ENCODE data around the gene TRIP4. TPM values are rescaled to one million over a fixed set of nuclear protein-coding genes. Genes with fewer than 3 reads are reported as not detected.

TRIP4 gene
- total RNA-seq, 1 donor from 2014 or later: 46.1 TPM

DNA sequence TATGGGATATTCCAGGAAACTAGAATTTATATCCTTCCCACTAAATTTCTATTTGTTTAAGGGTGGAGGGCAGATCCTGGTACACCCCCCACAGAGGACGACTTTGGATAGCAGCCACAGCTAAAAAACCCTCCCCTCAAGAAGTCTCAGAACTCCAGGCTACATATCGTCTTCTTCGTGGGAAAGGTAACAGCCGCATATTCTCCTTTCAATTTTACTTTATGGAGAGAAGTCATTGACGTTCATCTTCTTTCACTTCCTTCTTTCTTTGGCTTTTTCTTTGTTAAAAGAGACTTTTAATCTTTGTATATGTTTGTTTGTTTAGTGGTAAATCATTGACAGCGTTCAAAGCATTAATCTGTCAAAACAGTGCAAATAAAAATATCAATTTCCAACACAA lies 36.3 kb downstream of the TRIP4 start:
- H3K27me3 Mint-ChIP-seq (ENCODE audit: unreplicated experiment): no peaks in the 10 kb centered on the region
- H3K36me3 Mint-ChIP-seq (ENCODE audit: low read depth, unreplicated experiment): peaks cover 10% of the 10 kb centered on the region
- TF ChIP-seq, protein P1, sequence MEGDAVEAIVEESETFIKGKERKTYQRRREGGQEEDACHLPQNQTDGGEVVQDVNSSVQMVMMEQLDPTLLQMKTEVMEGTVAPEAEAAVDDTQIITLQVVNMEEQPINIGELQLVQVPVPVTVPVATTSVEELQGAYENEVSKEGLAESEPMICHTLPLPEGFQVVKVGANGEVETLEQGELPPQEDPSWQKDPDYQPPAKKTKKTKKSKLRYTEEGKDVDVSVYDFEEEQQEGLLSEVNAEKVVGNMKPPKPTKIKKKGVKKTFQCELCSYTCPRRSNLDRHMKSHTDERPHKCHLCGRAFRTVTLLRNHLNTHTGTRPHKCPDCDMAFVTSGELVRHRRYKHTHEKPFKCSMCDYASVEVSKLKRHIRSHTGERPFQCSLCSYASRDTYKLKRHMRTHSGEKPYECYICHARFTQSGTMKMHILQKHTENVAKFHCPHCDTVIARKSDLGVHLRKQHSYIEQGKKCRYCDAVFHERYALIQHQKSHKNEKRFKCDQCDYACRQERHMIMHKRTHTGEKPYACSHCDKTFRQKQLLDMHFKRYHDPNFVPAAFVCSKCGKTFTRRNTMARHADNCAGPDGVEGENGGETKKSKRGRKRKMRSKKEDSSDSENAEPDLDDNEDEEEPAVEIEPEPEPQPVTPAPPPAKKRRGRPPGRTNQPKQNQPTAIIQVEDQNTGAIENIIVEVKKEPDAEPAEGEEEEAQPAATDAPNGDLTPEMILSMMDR (IDR thresholded peaks at IDR 0.05; ENCODE audit: unreplicated experiment): no peak
- no peaks in the 10 kb centered on the region for H3K9me3 Mint-ChIP-seq (ENCODE audit: unreplicated experiment)
- no peak overlapping the region for H3K4me3 Mint-ChIP-seq (ENCODE audit: unreplicated experiment)
- H3K27ac Mint-ChIP-seq (ENCODE audit: unreplicated experiment): no peak overlapping the region
- DNase-seq (ENCODE audit: low spot score): no peak
- peaks cover 10% of the 10 kb centered on the region for H3K4me1 Mint-ChIP-seq (ENCODE audit: unreplicated experiment)

DNA sequence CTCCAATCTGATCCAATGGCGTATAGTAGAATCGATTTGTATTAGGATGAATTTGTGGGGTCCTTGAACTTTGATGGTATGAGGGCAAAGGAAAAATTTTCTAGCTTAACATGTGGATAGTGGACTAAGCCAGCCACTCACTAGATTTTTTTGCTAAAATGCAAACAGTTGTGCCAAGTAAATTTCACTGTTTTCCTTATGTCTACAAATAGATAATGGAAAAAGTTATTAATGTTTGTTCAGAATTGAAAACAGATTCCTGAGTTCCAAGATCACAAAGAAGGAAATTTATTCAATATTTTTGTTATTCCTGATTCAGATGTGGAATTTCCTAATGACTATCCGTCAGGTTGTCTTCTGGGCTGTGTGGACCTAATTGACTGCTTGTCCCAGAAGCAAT lies 37.6 kb downstream of the TRIP4 start:
- no peak overlapping the region for H3K4me3 Mint-ChIP-seq (ENCODE audit: unreplicated experiment)
- peaks cover 10% of the 10 kb centered on the region for H3K36me3 Mint-ChIP-seq (ENCODE audit: low read depth, unreplicated experiment)
- H3K27ac Mint-ChIP-seq (ENCODE audit: unreplicated experiment): no peak overlapping the region
- no peaks in the 10 kb centered on the region for H3K27me3 Mint-ChIP-seq (ENCODE audit: unreplicated experiment)
- no peak for DNase-seq (ENCODE audit: low spot score)
- TF ChIP-seq, protein P1 (IDR thresholded peaks at IDR 0.05; ENCODE audit: unreplicated experiment): no peak
- no peaks in the 10 kb centered on the region for H3K9me3 Mint-ChIP-seq (ENCODE audit: unreplicated experiment)
- H3K4me1 Mint-ChIP-seq (ENCODE audit: unreplicated experiment): peaks cover 19% of the 10 kb centered on the region

DNA sequence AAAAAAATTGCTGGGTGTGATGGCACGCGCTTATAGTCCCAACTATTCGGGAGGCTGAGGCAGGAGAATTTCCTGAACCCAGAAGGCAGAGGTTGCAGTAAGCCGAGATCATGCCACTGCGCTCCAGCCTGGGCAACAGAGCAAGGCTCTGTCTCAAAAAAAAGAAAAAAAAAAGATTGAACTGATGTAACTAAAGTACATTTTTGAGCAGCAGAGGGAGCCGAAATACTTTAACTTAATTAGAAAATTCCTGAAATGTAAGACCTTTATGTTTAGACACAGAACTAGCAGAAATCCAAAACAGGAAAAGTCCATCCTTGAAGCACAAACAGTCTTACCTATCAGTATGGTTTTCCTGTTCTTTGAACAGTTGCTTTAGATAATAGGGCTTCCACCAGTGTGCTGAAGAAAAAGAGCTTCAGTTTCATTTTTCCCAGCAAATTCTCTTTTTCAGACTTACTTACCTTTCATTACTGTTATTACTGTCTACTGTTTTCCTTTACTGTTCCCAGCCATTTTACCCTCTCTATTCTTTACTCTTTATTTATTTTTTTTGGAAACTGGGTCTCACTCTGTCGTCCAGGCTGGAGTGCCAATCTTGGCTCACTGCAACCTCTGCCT lies 39.3 kb downstream of the TRIP4 start:
- peak; percentile 5 for DNase-seq (ENCODE audit: low spot score)
- Mint-ChIP-seq H3K27me3 (ENCODE audit: unreplicated experiment) (no peaks in the 10 kb centered on the region), H3K9me3 (ENCODE audit: unreplicated experiment) (no peaks in the 10 kb centered on the region), H3K4me3 (ENCODE audit: unreplicated experiment) (no peak overlapping the region), H3K4me1 (ENCODE audit: unreplicated experiment) (peaks cover 23% of the 10 kb centered on the region), H3K27ac (ENCODE audit: unreplicated experiment) (peak overlapping the region; percentile 74), H3K36me3 (ENCODE audit: low read depth, unreplicated experiment) (peaks cover 10% of the 10 kb centered on the region)
- TF ChIP-seq, protein P1 (IDR thresholded peaks at IDR 0.05; ENCODE audit: unreplicated experiment): peak; percentile 35

DNA sequence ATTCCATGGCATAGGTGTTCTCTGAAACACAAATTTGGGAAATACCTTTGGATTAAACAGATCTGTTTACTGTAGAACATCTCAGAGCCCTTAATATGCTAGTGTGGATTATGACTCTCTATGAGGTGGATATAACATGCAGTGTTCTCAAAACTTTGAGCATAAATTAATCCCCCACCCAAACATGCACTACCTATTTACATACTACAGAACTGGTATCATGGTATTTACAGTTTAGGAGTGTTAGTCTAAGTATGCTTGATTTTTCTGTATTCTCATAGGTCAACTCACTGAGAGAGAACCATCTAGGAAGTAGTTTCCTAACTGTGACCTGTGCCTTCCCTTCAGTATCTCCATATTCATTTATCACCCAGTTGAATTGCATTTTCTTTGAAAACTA lies 41.8 kb downstream of the TRIP4 start:
- H3K36me3 Mint-ChIP-seq (ENCODE audit: low read depth, unreplicated experiment): peaks cover 17% of the 10 kb centered on the region
- TF ChIP-seq, protein P1 (IDR thresholded peaks at IDR 0.05; ENCODE audit: unreplicated experiment): no peak
- no peak for DNase-seq (ENCODE audit: low spot score)
- peaks cover 23% of the 10 kb centered on the region for H3K4me1 Mint-ChIP-seq (ENCODE audit: unreplicated experiment)
- H3K27me3 Mint-ChIP-seq (ENCODE audit: unreplicated experiment): no peaks in the 10 kb centered on the region
- H3K4me3 Mint-ChIP-seq (ENCODE audit: unreplicated experiment): no peak overlapping the region
- peak overlapping the region; percentile 88 for H3K27ac Mint-ChIP-seq (ENCODE audit: unreplicated experiment)
- H3K9me3 Mint-ChIP-seq (ENCODE audit: unreplicated experiment): no peaks in the 10 kb centered on the region

DNA sequence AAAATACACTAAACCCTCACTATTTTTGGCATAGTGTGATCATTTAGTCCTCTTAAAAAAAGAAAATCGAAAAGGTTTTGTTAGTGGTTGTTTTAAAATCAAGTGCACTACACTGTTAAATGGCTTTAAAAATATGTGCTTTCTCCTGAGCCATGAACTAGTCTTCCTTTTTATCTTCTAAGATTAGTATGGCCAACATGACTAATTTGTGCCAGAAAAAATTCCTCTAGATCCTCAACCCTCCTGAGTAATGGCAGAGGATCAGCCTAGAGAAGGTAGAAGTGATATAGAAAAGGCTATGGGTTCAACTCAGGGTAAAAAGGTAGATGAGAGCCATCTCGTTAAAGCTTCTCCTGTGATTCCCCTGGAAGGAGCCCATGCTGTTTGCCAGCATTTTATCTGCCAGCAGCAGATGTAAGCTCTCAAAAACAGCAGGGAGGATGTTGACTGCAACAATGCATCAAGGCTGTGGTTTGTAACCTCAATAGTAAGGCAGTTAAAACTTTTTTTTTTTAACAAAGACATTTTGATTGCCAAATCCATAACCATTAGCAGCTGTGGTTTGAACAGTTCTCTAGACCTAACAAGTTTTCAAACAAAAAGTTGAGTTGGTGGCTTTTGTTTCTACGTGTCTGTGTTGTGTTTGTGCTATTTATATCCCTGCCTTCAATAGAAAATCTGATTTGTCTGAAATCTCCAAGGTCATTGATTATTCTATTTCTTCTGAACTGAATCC lies 42.5 kb downstream of the TRIP4 start:
- Mint-ChIP-seq H3K27ac (ENCODE audit: unreplicated experiment) (peak overlapping the region; percentile 88), H3K36me3 (ENCODE audit: low read depth, unreplicated experiment) (peaks cover 18% of the 10 kb centered on the region), H3K9me3 (ENCODE audit: unreplicated experiment) (no peaks in the 10 kb centered on the region), H3K4me1 (ENCODE audit: unreplicated experiment) (peaks cover 23% of the 10 kb centered on the region), H3K27me3 (ENCODE audit: unreplicated experiment) (no peaks in the 10 kb centered on the region), H3K4me3 (ENCODE audit: unreplicated experiment) (peak overlapping the region; percentile 1)
- DNase-seq (ENCODE audit: low spot score): no peak
- TF ChIP-seq, protein P1 (IDR thresholded peaks at IDR 0.05; ENCODE audit: unreplicated experiment): no peak
